ENCODE data around the gene SPTBN5.
"Not testable (repeated sequence)": the region's sequence is repeated elsewhere in the genome, so short reads cannot be mapped to it uniquely, and the experiment has no call there.

SPTBN5 gene

DNA sequence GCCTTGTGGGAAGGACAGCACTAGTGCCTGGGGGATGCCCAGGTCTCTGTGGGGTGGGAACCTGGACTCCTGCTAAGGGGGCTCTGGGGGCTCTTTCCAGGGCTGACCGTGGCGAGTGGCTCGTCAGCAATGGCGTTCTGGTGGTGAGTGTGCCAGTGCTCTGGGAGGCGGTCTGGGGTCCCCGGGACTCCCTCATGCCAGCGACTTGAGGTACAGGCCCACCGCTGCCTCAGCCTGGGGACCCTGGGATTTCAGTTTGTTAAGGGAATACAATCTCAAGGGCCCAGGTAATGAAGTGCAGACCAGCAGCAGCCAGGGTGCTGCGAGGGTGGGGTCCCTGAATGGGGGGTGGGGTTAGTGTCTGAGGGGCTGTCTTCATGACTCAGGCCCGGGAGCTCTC lies 52.7 kb downstream of the SPTBN5 start:
- Histone ChIP-seq H3K36me3 (ENCODE audit: control insufficient read depth, insufficient read depth, low read length) (peaks cover 14% of the 10 kb centered on the region; the same call in 1 of the 2 replicates), H3K27ac (ENCODE audit: low read depth, low read length) (no peak overlapping the region), H3K9ac (ENCODE audit: low read depth, low read length) (no peak overlapping the region), H3K4me1 (ENCODE audit: control insufficient read depth, insufficient read depth, low read length) (no peaks in the 10 kb centered on the region), H3K9me3 (ENCODE audit: control insufficient read depth, insufficient read depth, low read length) (no peaks in the 10 kb centered on the region), H3K4me3 (ENCODE audit: low read depth, low read length) (no peak overlapping the region), H3K27me3 (ENCODE audit: control insufficient read depth, insufficient read depth, low read length) (no peaks in the 10 kb centered on the region)

DNA sequence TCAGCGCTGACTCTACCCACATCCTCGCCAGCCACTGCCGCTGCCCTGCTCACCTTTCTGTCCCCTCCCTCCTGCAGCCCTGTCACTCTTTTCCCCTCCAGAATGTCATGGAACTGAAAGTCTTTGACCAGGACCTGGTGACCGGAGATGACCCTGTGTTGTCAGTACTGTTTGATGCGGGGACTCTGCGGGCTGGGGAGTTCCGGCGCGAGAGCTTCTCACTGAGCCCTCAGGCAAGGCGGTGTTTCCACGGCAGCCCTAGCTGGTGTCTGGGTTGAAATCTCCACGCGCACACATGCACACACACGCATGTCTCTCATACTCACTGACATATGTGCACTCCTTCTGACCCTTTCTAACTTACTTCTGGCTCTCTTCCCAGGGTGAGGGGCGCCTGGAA lies 53.2 kb downstream of the SPTBN5 start:
- Histone ChIP-seq H3K9ac (ENCODE audit: low read depth, low read length) (no peak overlapping the region), H3K27ac (ENCODE audit: low read depth, low read length) (no peak overlapping the region), H3K4me3 (ENCODE audit: low read depth, low read length) (no peak overlapping the region), H3K9me3 (ENCODE audit: control insufficient read depth, insufficient read depth, low read length) (no peaks in the 10 kb centered on the region), H3K4me1 (ENCODE audit: control insufficient read depth, insufficient read depth, low read length) (no peaks in the 10 kb centered on the region), H3K27me3 (ENCODE audit: control insufficient read depth, insufficient read depth, low read length) (no peaks in the 10 kb centered on the region), H3K36me3 (ENCODE audit: control insufficient read depth, insufficient read depth, low read length) (peaks cover 11% of the 10 kb centered on the region; the same call in 1 of the 2 replicates)

GRCh38 chr15:41839781-41840491 lies 53.9 kb downstream of the SPTBN5 start:
- H3K36me3 ChIP-seq (ENCODE audit: control insufficient read depth, insufficient read depth, low read length), result peaks cover 4% of the 10 kb centered on the region; the same call in 1 of the 2 replicates
- no peak overlapping the region for H3K27ac ChIP-seq (ENCODE audit: low read depth, low read length)

GRCh38 chr15:41838400-41838897 lies 55.4 kb downstream of the SPTBN5 start, which contains the start of gene PLA2G4B:
TSS of gene PLA2G4B (plus strand) at chr15:41838847. CDS start at chr15:41838914, 67 bp downstream.
- Histone ChIP-seq H3K9ac (ENCODE audit: low read depth, low read length) (no peak within 1 kb of the TSS), H3K27ac (ENCODE audit: low read depth, low read length) (no peak within 1 kb of the TSS), H3K27me3 (ENCODE audit: control insufficient read depth, insufficient read depth, low read length) (no peaks in the 10 kb centered on the region), H3K36me3 (ENCODE audit: control insufficient read depth, insufficient read depth, low read length) (no peaks in the 10 kb centered on the region), H3K4me3 (ENCODE audit: low read depth, low read length) (no peak within 1 kb of the TSS), H3K4me1 (ENCODE audit: control insufficient read depth, insufficient read depth, low read length) (no peaks in the 10 kb centered on the region), H3K9me3 (ENCODE audit: control insufficient read depth, insufficient read depth, low read length) (no peaks in the 10 kb centered on the region)

More at GRCh38 chr15:41839781-41840491, 53.9 kb downstream of the SPTBN5 start:
- Histone ChIP-seq H3K9me3 (ENCODE audit: control insufficient read depth, insufficient read depth, low read length) (no peaks in the 10 kb centered on the region), H3K27me3 (ENCODE audit: control insufficient read depth, insufficient read depth, low read length) (no peaks in the 10 kb centered on the region), H3K9ac (ENCODE audit: low read depth, low read length) (no peak overlapping the region), H3K4me3 (ENCODE audit: low read depth, low read length) (no peak overlapping the region), H3K4me1 (ENCODE audit: control insufficient read depth, insufficient read depth, low read length) (no peaks in the 10 kb centered on the region)

DNA sequence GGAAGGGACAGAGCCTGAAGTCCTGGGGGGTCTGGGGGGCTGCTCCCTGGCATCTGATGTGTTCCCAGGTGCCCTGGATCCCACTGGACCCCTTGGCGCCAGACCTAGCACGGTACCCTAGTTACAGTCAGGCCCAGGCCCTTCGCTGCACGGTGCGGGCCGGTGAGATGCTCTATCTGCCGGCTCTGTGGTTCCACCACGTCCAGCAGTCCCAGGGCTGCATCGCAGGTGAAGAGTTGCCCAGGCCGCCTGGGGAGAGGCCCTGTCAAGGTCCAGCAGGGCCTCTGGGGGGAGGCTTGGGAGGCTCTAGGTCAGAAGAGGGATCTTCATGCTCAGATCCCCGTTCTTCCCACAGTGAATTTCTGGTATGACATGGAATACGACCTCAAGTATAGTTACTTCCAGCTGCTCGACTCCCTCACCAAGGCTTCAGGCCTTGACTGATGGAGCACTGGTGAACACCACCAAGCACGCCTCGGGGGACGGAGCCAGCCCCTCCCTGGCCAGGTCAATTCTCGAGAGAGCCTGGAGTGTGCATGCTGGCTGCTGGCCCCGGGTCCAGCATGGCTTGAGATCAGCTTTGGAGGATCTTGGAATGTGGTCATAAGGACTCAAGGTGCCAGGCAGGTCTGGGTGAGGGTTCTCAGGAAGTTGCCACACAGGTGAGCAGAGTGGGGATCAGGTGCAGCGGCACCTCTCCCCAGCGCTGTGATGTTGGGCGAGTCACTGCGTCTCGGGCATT lies 57.0 kb downstream of the SPTBN5 start:
- Histone ChIP-seq H3K27me3 (ENCODE audit: control insufficient read depth, insufficient read depth, low read length) (no peaks in the 10 kb centered on the region), H3K9me3 (ENCODE audit: control insufficient read depth, insufficient read depth, low read length) (no peaks in the 10 kb centered on the region), H3K36me3 (ENCODE audit: control insufficient read depth, insufficient read depth, low read length) (peaks cover 6% of the 10 kb centered on the region), H3K4me1 (ENCODE audit: control insufficient read depth, insufficient read depth, low read length) (no peaks in the 10 kb centered on the region), H3K27ac (ENCODE audit: low read depth, low read length) (no peak overlapping the region), H3K4me3 (ENCODE audit: low read depth, low read length) (no peak overlapping the region), H3K9ac (ENCODE audit: low read depth, low read length) (no peak overlapping the region)

DNA sequence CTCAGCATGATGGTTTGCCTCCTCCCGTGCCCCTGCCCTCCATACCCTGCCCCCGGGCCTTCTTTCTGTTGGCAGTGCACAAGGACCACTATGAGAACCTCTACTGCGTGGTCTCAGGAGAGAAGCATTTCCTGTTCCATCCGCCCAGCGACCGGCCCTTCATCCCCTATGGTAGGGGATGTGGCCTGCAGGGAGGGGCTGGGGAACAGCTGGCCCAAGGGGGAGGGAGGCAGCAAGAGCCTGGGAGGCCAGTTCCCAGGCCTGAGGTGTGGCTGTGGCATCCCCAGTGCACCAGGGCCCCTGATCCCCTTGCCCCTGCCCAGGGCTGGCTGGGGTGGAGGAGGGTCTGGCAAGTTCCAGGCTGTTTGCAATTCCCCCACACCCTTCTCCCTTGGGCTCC lies 57.8 kb downstream of the SPTBN5 start:
- Histone ChIP-seq H3K27me3 (ENCODE audit: control insufficient read depth, insufficient read depth, low read length) (no peaks in the 10 kb centered on the region), H3K27ac (ENCODE audit: low read depth, low read length) (no peak overlapping the region), H3K9me3 (ENCODE audit: control insufficient read depth, insufficient read depth, low read length) (no peaks in the 10 kb centered on the region), H3K4me1 (ENCODE audit: control insufficient read depth, insufficient read depth, low read length) (no peaks in the 10 kb centered on the region), H3K36me3 (ENCODE audit: control insufficient read depth, insufficient read depth, low read length) (peaks cover 12% of the 10 kb centered on the region), H3K9ac (ENCODE audit: low read depth, low read length) (no peak overlapping the region), H3K4me3 (ENCODE audit: low read depth, low read length) (no peak overlapping the region)

- H3K36me3 ChIP-seq (ENCODE audit: control insufficient read depth, insufficient read depth, low read length), result peaks cover 12% of the 10 kb centered on the region
- H3K4me1 ChIP-seq (ENCODE audit: control insufficient read depth, insufficient read depth, low read length), result no peaks in the 10 kb centered on the region
- H3K9me3 ChIP-seq (ENCODE audit: control insufficient read depth, insufficient read depth, low read length), result no peaks in the 10 kb centered on the region
- H3K27ac ChIP-seq (ENCODE audit: low read depth, low read length), result no peak overlapping the region
- no peak overlapping the region for H3K4me3 ChIP-seq (ENCODE audit: low read depth, low read length)
- H3K9ac ChIP-seq (ENCODE audit: low read depth, low read length), result no peak overlapping the region
- no peaks in the 10 kb centered on the region for H3K27me3 ChIP-seq (ENCODE audit: control insufficient read depth, insufficient read depth, low read length)
Observed at GRCh38 chr15:41834096-41834495, 59.8 kb downstream of the SPTBN5 start.

DNA sequence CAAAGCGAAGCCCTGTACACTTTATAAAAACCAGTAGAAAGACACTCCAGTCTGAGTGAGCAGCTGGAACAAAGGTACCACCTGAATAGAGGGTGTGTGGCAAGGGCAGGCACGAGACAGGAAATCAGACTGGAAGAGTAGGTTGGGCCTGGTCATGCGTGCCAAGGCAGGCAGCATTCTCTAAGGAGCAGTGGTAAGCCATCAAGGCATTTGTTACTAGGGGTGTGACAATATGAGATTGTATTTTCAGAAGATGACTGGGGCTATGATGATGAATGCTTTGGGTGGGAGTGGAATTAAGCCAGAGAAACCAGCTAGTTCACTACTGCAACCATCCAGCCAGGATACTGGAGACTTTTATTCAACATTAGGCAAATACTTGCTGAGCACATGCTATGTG lies 61.0 kb downstream of the SPTBN5 start:
- peaks cover 4% of the 10 kb centered on the region for H3K4me1 ChIP-seq (ENCODE audit: control insufficient read depth, insufficient read depth, low read length)
- no peaks in the 10 kb centered on the region for H3K9me3 ChIP-seq (ENCODE audit: control insufficient read depth, insufficient read depth, low read length)
- H3K4me3 ChIP-seq (ENCODE audit: low read depth, low read length), result no peak overlapping the region
- no peak overlapping the region for H3K9ac ChIP-seq (ENCODE audit: low read depth, low read length)
- no peak overlapping the region for H3K27ac ChIP-seq (ENCODE audit: low read depth, low read length)
- peaks cover 12% of the 10 kb centered on the region for H3K36me3 ChIP-seq (ENCODE audit: control insufficient read depth, insufficient read depth, low read length)
- no peaks in the 10 kb centered on the region for H3K27me3 ChIP-seq (ENCODE audit: control insufficient read depth, insufficient read depth, low read length)

GRCh38 chr15:41832208-41832607 lies 61.6 kb downstream of the SPTBN5 start:
- H3K27ac ChIP-seq (ENCODE audit: low read depth, low read length), result no peak overlapping the region
- H3K9ac ChIP-seq (ENCODE audit: low read depth, low read length), result no peak overlapping the region

GRCh38 chr15:41831291-41831690 lies 62.6 kb downstream of the SPTBN5 start:
- H3K9me3 ChIP-seq (ENCODE audit: control insufficient read depth, insufficient read depth, low read length); H3K4me3 ChIP-seq (ENCODE audit: low read depth, low read length); H3K27ac ChIP-seq (ENCODE audit: low read depth, low read length); H3K27me3 ChIP-seq (ENCODE audit: control insufficient read depth, insufficient read depth, low read length); H3K9ac ChIP-seq (ENCODE audit: low read depth, low read length); H3K4me1 ChIP-seq (ENCODE audit: control insufficient read depth, insufficient read depth, low read length): not testable (repeated sequence)
- H3K36me3 ChIP-seq (ENCODE audit: control insufficient read depth, insufficient read depth, low read length), result peaks cover 12% of the 10 kb centered on the region

More at GRCh38 chr15:41832208-41832607, 61.6 kb downstream of the SPTBN5 start:
- H3K36me3 ChIP-seq (ENCODE audit: control insufficient read depth, insufficient read depth, low read length), result peaks cover 12% of the 10 kb centered on the region
- no peaks in the 10 kb centered on the region for H3K27me3 ChIP-seq (ENCODE audit: control insufficient read depth, insufficient read depth, low read length)
- peaks cover 4% of the 10 kb centered on the region for H3K4me1 ChIP-seq (ENCODE audit: control insufficient read depth, insufficient read depth, low read length)
- H3K4me3 ChIP-seq (ENCODE audit: low read depth, low read length), result no peak overlapping the region
- H3K9me3 ChIP-seq (ENCODE audit: control insufficient read depth, insufficient read depth, low read length), result no peaks in the 10 kb centered on the region

Data from HUES48 (cell line).